PC-3 (cell line): ENCODE measurements around the gene KIN. TPM values are rescaled to one million over a fixed set of nuclear protein-coding genes. Genes with fewer than 3 reads are reported as not detected.

Experiments used
- ATAC-seq: fragments of 200-7000 bp; cut with Tn5 transposase; 2 replicates; pipeline ENCODE4 v1.9.1; 2020; ENCODE audit warnings: mild to moderate bottlenecking, moderate library complexity
- BruUV-seq: library from RNA; stranded (reverse); fragments of 400-500 nt; replicated peaks from 2 replicates; lab custom pipeline; 2021; lab: Mats Ljungman, UMichigan
- CTCF ChIA-PET: fragments of 300-600 bp; sonication (Branson Sonifier 250); formaldehyde crosslinking; loops from one replicate; lab custom pipeline; 2022; ENCODE audit warnings: antibody characterized with exemption; lab: Charles Lee
- POLR2A ChIA-PET: fragments of 300-600 bp; sonication (Branson Sonifier 250); formaldehyde crosslinking; loops from one replicate; lab custom pipeline; 2022; ENCODE audit warnings: antibody characterized with exemption; ENCODE audit not compliant: unreplicated experiment; lab: Charles Lee
- DNase-seq: peaks from one replicate; pipeline ENCODE4 v3.0.0-alpha.2; 2015
- H2AFZ ChIP-seq: fragments of 300-600 bp; sonication (generic); 2 replicates; pipeline ENCODE4 v1.6.0; 2016; ENCODE audit warnings: antibody characterized with exemption, low read length
- H3F3A ChIP-seq: fragments of 300-600 bp; sonication (generic); one replicate; pipeline ENCODE4 v1.6.0; 2017; ENCODE audit warnings: antibody characterized with exemption, low read length, control low read depth, mild to moderate bottlenecking; ENCODE audit not compliant: unreplicated experiment
- H3K27ac ChIP-seq: fragments of 300-600 bp; sonication (generic); 2 replicates; pipeline ENCODE4 v1.5.1; 2016; ENCODE audit warnings: mild to moderate bottlenecking, low read length
- H3K27me3 ChIP-seq: fragments of 300-600 bp; sonication (generic); 2 replicates; pipeline ENCODE4 v1.6.1; 2016; ENCODE audit warnings: low read length, mixed read lengths
- H3K36me3 ChIP-seq: fragments of 300-600 bp; sonication (generic); 2 replicates; pipeline ENCODE4 v1.6.1; 2016; ENCODE audit warnings: low read depth, mixed run types, low read length, mixed read lengths
- H3K4me1 ChIP-seq: fragments of 300-600 bp; sonication (generic); 2 replicates; pipeline ENCODE4 v1.5.1; 2016; ENCODE audit warnings: low read length; ENCODE audit not compliant: insufficient read depth
- H3K4me2 ChIP-seq: fragments of 300-600 bp; sonication (generic); 2 replicates; pipeline ENCODE4 v1.6.0; 2016; ENCODE audit warnings: low read length
- H3K4me3 ChIP-seq: fragments of 300-600 bp; sonication (generic); 2 replicates; pipeline ENCODE4 v1.5.1; 2016; ENCODE audit warnings: mild to moderate bottlenecking, low read length, mixed read lengths
- H3K79me2 ChIP-seq: fragments of 300-600 bp; sonication (generic); 2 replicates; pipeline ENCODE4 v1.6.1; 2017; ENCODE audit warnings: low read length, mixed read lengths
- H3K9ac ChIP-seq: fragments of 300-600 bp; sonication (generic); 2 replicates; pipeline ENCODE4 v1.6.0; 2016; ENCODE audit warnings: mild to moderate bottlenecking, low read length
- H3K9me2 ChIP-seq: fragments of 300-600 bp; sonication (generic); replicated peaks from 2 replicates; pipeline ENCODE4 v1.6.1; 2016; ENCODE audit warnings: mixed run types, low read length, mixed read lengths
- H3K9me3 ChIP-seq: fragments of 300-600 bp; sonication (generic); 2 replicates; pipeline ENCODE4 v1.6.1; 2016; ENCODE audit warnings: low read length, mixed read lengths
- H4K20me1 ChIP-seq: fragments of 300-600 bp; sonication (generic); 2 replicates; pipeline ENCODE4 v1.6.1; 2016; ENCODE audit warnings: low read length, mixed read lengths
- CTCF ChIP-seq: fragments of 300-600 bp; sonication (generic); conservative IDR thresholded peaks from 2 replicates; pipeline ENCODE4 v1.5.1; 2017; ENCODE audit warnings: antibody characterized with exemption, low read depth, mild to moderate bottlenecking, low read length
- EZH2 ChIP-seq: fragments of 300-600 bp; sonication (generic); IDR thresholded peaks from one replicate; pipeline ENCODE4 v1.6.1; 2017; ENCODE audit warnings: antibody characterized with exemption, mild to moderate bottlenecking, low read length; ENCODE audit not compliant: unreplicated experiment
- EZH2phosphoT487 ChIP-seq: fragments of 300-600 bp; sonication (generic); IDR thresholded peaks from 2 replicates; pipeline ENCODE4 v1.6.1; 2018; ENCODE audit warnings: mild to moderate bottlenecking, antibody characterized with exemption, low read length, borderline replicate concordance
- intact Hi-C: fragments of 100-400 bp; cut with micrococcal nuclease; formaldehyde crosslinking; loops from 2 replicates; pipeline ENCODE4 v1.9.0; 2023
- total RNA-seq: library from RNA; depleted of rRNA; stranded (reverse); fragments of >200 nt; gene quantifications from 2 replicates; pipeline ENCODE4 v1.2.3, GENCODE V29; 2014

KIN gene
- total RNA-seq, 1 experiment from 2014 or later = 2.4 TPM

GRCh38 chr10:7773845-7774801, 13.7 kb downstream of the KIN start:
- POLR2A ChIA-PET = no interaction called here
- H3K9ac ChIP-seq = no peak overlapping the region
- H3K4me2 ChIP-seq = no peak overlapping the region
- H3K9me3 ChIP-seq = no peaks in the 10 kb centered on the region
- H3K9me2 ChIP-seq = no peaks in the 10 kb centered on the region
- H3K27ac ChIP-seq = no peak overlapping the region
- ATAC-seq (peak; percentile 46), DNase-seq (peak; percentile 52)
- TF ChIP-seq EZH2 (no peak), CTCF (no peak), EZH2phosphoT487 (no peak)
- H3K4me3 ChIP-seq = no peak overlapping the region
- intact Hi-C loops = no loop called here
- no peaks in the 10 kb centered on the region for H4K20me1 ChIP-seq
- H3K4me1 ChIP-seq = no peaks in the 10 kb centered on the region
- no peaks in the 10 kb centered on the region for H3K36me3 ChIP-seq
- H3F3A ChIP-seq = no peaks in the 10 kb centered on the region
- TSS peak; percentile 10 for BruUV-seq
- no peaks in the 10 kb centered on the region for H3K79me2 ChIP-seq
- H2AFZ ChIP-seq = no peak overlapping the region
- no peaks in the 10 kb centered on the region for H3K27me3 ChIP-seq
- CTCF ChIA-PET = no interaction called here

GRCh38 chr10:7768417-7768816, 19.4 kb downstream of the KIN start:
- Histone ChIP-seq H3K4me1 (no peaks in the 10 kb centered on the region), H3K4me3 (no peak overlapping the region), H4K20me1 (no peaks in the 10 kb centered on the region), H3K27ac (no peak overlapping the region), H3K9ac (no peak overlapping the region), H3K4me2 (no peak overlapping the region), H3K79me2 (no peaks in the 10 kb centered on the region), H3K27me3 (no peaks in the 10 kb centered on the region), H3F3A (no peaks in the 10 kb centered on the region), H3K9me2 (no peaks in the 10 kb centered on the region), H3K9me3 (no peaks in the 10 kb centered on the region), H2AFZ (no peak overlapping the region), H3K36me3 (no peaks in the 10 kb centered on the region)
- POLR2A ChIA-PET = no interaction called here
- CTCF ChIA-PET = no interaction called here
- DNase-seq (no peak), ATAC-seq (no peak)
- intact Hi-C loops = no loop called here
- TF ChIP-seq EZH2 (no peak), EZH2phosphoT487 (no peak), CTCF (no peak)
- no TSS peak for BruUV-seq

- intact Hi-C loops = no loop called here
- DNase-seq = no peak
- ChIA-PET POLR2A (no interaction called here), CTCF (no interaction called here)
- no peak overlapping the region for H3K27ac ChIP-seq
- no peak for ATAC-seq
- no peaks in the 10 kb centered on the region for H3K79me2 ChIP-seq
- no peak for TF ChIP-seq EZH2
- TF ChIP-seq CTCF = no peak
- TF ChIP-seq EZH2phosphoT487 = no peak
- H3K4me2 ChIP-seq = no peak overlapping the region
- H3K4me1 ChIP-seq = no peaks in the 10 kb centered on the region
- no peaks in the 10 kb centered on the region for H3K9me3 ChIP-seq
- no peaks in the 10 kb centered on the region for H4K20me1 ChIP-seq
- no TSS peak for BruUV-seq
- H3K36me3 ChIP-seq = no peaks in the 10 kb centered on the region
- no peaks in the 10 kb centered on the region for H3K27me3 ChIP-seq
- H3K4me3 ChIP-seq = no peak overlapping the region
- no peaks in the 10 kb centered on the region for H3F3A ChIP-seq
- no peaks in the 10 kb centered on the region for H3K9me2 ChIP-seq
- H2AFZ ChIP-seq = no peak overlapping the region
- no peak overlapping the region for H3K9ac ChIP-seq
Observed at GRCh38 chr10:7767209-7767608, 20.6 kb downstream of the KIN start.
